ENCODE results near the gene AGPAT4. TPM values are rescaled to one million over a fixed set of nuclear protein-coding genes. Genes with fewer than 3 reads are reported as not detected.
A peak's percentile ranks its signal among the peaks of the same experiment; 100 is the strongest.

The AGPAT4 gene
- total RNA-seq, 1 experiment from 2014 or later = 15.5 TPM

GRCh38 chr6:161186173-161186769 lies 87.6 kb downstream of the AGPAT4 start:
- POLR2A ChIA-PET = no interaction called here
- ATAC-seq = peak; percentile 65
- peak overlapping the region; percentile 48 for H3K4me2 ChIP-seq (ENCODE audit: low read length)
- no peak overlapping the region for H3K9ac ChIP-seq (ENCODE audit: low read length)
- DNase-seq (ENCODE audit: low read depth, low spot score) = peak; percentile 22
- CTCF ChIA-PET = no interaction called here
- H3K4me3 ChIP-seq (replicated peaks in 1 of 2; ENCODE audit: low read depth in 1 of 2, low read length in 2 of 2) = no peak overlapping the region
- RAD21 ChIA-PET (ENCODE audit: low non-redundant PET in 1 of 2, low total read pairs in 2 of 2, uncharacterized antibody in 2 of 2, unreplicated experiment in 2 of 2) = no interaction called here
- H3K27ac ChIP-seq (ENCODE audit: low read depth, low read length) = no peak overlapping the region
- intact Hi-C loops (cut with micrococcal nuclease) = no loop called here
- H3K79me2 ChIP-seq (ENCODE audit: insufficient read depth, low read length) = no peaks in the 10 kb centered on the region
- H2AFZ ChIP-seq (ENCODE audit: low read depth, low read length, poor library complexity, severe bottlenecking) = no peak overlapping the region
- no TSS peak for BruUV-seq (replicated peaks)
- H3K4me1 ChIP-seq (ENCODE audit: control insufficient read depth in 1 of 2, insufficient read depth in 2 of 2, low read length in 2 of 2) = peaks cover 0 to 27% of the 10 kb centered on the region in 2 experiments; a peak in 2 of 4 replicates
- no peaks in the 10 kb centered on the region for H3K9me2 ChIP-seq (ENCODE audit: insufficient read depth)
- no peaks in the 10 kb centered on the region for H3K27me3 ChIP-seq (ENCODE audit: insufficient read depth, low read length)
- H3K9me3 ChIP-seq (ENCODE audit: control insufficient read depth in 1 of 2, insufficient read depth in 1 of 2, low read depth in 1 of 2, low read length in 2 of 2) = no peaks in the 10 kb centered on the region
- no peaks in the 10 kb centered on the region for H4K20me1 ChIP-seq (ENCODE audit: insufficient read depth)
- no peaks in the 10 kb centered on the region for H3K36me3 ChIP-seq (ENCODE audit: control insufficient read depth in 1 of 2, insufficient read depth in 2 of 2, low read length in 2 of 2)
- no peak for TF ChIP-seq YY1 (IDR thresholded peaks at IDR 0.05; ENCODE audit: extremely low read depth, insufficient replicate concordance, low read depth, low read length)
- TF ChIP-seq ZNF274 (IDR thresholded peaks at IDR 0.05; ENCODE audit: low read depth, low read length) = no peak
- TF ChIP-seq SRF (IDR thresholded peaks at IDR 0.05; ENCODE audit: low read depth) = no peak
- TF ChIP-seq ZFX (IDR thresholded peaks at IDR 0.05) = no peak
- TF ChIP-seq REST (IDR thresholded peaks at IDR 0.05; ENCODE audit: low read depth) = no peak
- TF ChIP-seq TCF7L2 (IDR thresholded peaks at IDR 0.05; ENCODE audit: borderline replicate concordance, extremely low read depth, insufficient read depth, insufficient read length) = no peak
- TF ChIP-seq EZH2phosphoT487 (IDR thresholded peaks at IDR 0.05; ENCODE audit: borderline replicate concordance) = no peak
- TF ChIP-seq POLR2AphosphoS5 (IDR thresholded peaks at IDR 0.05; ENCODE audit: low read depth, low read length) = no peak
- no peak for TF ChIP-seq CEBPB (IDR thresholded peaks at IDR 0.05; ENCODE audit: low read depth)
- TF ChIP-seq ELF1 (IDR thresholded peaks at IDR 0.05; ENCODE audit: borderline replicate concordance, low read depth) = no peak
- TF ChIP-seq SIN3A (IDR thresholded peaks at IDR 0.05; ENCODE audit: low read depth) = no peak
- 0 out of 2 replicates have a peak, but pooled peaks have one; percentile 36 for TF ChIP-seq CBX3 (IDR thresholded peaks at IDR 0.05; ENCODE audit: low read depth)
- TF ChIP-seq ATF3 (IDR thresholded peaks at IDR 0.05) = no peak
- no peak for TF ChIP-seq RAD21 (IDR thresholded peaks at IDR 0.05; ENCODE audit: low read depth)
- TF ChIP-seq SP1 (IDR thresholded peaks at IDR 0.05; ENCODE audit: low read depth) = peak; percentile 48; the same call in 1 of the 2 replicates
- TF ChIP-seq FOSL1 (IDR thresholded peaks at IDR 0.05; ENCODE audit: low read depth) = peak; percentile 79
- no peak for TF ChIP-seq CTCF (IDR thresholded peaks at IDR 0.05 in 2 of 3, conservative IDR thresholded peaks at IDR 0.05 in 1 of 3; ENCODE audit: borderline replicate concordance in 1 of 3, insufficient read depth in 1 of 3, low read depth in 2 of 3, low read length in 2 of 3)
- peak; percentile 82 for TF ChIP-seq MAX (IDR thresholded peaks at IDR 0.05)
- TF ChIP-seq ZBTB33 (IDR thresholded peaks at IDR 0.05; ENCODE audit: extremely low read depth, insufficient replicate concordance, low read length) = no peak
- no peak for TF ChIP-seq POLR2A (IDR thresholded peaks at IDR 0.05; ENCODE audit: borderline replicate concordance, extremely low read depth, insufficient read depth, insufficient read length)
- TF ChIP-seq EZH2 (IDR thresholded peaks at IDR 0.05) = no peak

All from HCT116 (cell line).